ENCODE results near the gene MINAR1.

MINAR1 gene

DNA sequence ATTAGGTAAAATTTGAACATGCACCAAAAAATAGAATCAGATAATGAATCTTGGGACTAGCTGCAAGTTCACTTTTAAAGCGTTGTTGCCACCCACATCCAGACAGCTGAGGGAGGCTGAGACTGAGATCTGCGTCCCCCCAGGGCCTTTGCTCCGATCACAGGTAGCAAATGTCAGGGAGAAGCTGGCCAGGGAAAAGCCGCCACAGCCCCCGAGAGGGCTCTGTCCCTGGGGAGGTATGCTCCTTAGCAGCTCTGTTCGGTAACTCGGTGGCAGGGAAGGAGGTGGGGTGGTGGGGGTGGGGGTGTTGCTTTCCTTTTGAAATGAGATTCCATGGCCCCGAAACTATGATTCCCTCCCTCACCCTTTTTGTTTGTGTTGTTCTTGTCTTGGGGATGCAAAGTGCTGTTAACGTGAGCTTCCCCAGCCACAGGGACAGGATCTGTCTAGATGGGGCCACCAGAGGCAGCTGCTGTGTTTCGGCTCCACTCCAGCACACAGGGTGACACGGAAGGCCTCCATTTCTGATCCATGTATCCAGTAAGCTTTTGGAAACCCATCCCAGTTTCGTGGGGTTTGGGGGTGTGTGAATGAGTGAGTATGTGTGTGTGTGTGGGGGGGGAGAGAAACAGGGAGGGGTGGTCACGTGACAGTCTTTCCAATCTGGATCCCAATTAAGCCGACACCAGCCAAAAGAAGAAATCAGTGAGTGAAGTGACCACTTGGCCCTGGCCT is 1.1 kb upstream of the MINAR1 start:
- no peak for DNase-seq (ENCODE audit: low read depth in 2 of 3, low spot score in 2 of 3)

DNA sequence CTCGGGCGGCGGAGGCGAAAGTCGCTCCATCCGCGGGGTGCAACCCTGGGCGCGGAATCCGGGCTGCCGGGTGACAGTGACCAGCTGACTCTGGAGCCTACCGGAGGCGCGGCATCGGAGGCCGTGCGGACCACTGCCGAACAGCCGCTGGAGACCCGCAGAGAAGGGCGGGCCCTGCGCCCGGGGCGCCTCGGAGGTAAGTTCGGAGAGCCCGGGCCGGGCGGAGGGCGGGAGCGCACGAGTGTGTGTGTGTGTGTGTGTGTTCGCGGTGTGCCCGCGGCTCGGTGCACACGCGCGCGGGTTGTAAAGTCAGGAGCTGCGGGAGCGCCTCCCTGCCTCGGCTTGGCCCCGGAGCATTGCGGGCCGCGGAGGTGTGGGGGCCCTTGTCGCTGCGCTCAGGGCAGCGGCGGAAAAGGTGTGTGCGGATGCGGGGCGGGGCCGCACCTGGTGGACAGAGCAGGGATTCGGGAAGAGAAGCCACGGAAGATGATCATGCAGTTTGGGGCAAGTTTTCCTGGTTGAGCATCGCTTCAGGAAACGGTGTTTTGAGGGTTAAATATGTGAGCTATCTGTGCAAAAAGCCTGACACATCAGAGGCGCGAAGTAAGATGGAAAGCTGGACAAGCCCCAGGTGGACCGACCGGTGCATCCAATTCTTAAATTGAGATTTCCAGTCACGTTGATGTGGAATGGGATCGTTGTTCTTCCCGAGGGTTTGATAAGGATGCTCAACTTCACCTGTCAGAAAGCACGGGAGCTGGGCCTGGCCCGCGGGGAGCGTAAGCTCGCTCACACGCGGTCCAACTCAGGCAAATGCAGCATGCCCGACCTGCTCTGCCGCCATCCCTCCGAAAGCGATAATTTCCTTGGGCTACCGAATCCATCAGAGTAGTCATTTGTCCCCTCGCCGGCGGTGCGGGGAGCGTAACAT is 474 bp downstream of the MINAR1 start:
- no peak for DNase-seq (ENCODE audit: low read depth in 2 of 3, low spot score in 2 of 3)

DNA sequence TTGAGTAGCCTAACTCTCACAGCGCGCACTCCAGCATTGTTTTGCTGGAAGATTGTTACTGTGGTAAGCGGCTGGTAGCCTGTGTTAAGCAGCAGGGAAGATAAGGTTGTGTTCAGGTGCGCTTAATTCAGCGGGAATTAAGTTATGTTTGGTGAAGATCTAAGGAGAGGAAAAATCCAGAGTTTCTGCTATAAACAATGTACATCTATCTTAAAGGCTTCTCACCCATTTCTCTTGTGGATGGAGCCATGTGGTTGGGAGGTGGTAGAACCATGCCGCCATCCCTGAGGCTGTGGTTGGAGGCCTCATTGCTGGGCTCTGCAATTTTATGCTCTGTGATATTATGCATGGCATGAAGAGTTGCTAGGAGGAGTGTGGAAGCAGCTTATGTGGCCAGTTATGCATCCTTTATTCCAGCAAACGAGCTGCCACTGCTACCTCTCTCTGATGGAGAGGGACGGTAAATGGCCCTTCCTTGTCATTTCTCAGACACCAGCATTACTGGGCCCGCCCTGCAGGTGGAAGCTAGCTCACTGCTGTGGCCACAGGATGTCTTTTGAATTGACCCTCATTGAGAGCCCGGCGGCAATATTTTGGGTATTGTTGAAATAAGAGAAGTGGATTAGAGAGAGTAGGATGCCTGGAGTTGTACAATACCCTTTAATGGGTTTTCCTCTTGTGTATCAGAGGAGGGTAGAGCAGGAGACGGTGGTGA is 1.3 kb downstream of the MINAR1 start:
- DNase-seq (ENCODE audit: low read depth in 2 of 3, low spot score in 2 of 3) = no peak

DNA sequence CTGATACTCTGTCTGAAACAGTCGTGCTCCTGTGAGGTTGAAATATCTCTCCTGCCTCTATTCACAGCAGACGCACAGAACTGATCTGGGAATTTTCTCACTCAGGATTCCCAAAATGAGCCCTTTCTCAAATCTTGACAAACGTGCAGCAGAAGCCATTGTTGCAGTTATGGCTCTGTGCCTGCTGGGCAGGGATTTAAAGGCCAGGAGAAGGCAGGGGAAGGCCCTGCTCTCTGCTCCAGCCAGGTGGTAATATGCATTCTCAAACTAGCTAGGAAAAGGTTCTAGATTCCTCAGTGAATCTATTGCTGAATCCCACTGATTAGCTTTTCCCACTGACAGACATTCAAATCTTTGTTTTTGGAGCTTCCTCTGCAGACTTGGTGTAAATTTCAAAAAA is 2.2 kb downstream of the MINAR1 start:
- DNase-seq (ENCODE audit: low read depth in 2 of 3, low spot score in 2 of 3) = no peak

DNA sequence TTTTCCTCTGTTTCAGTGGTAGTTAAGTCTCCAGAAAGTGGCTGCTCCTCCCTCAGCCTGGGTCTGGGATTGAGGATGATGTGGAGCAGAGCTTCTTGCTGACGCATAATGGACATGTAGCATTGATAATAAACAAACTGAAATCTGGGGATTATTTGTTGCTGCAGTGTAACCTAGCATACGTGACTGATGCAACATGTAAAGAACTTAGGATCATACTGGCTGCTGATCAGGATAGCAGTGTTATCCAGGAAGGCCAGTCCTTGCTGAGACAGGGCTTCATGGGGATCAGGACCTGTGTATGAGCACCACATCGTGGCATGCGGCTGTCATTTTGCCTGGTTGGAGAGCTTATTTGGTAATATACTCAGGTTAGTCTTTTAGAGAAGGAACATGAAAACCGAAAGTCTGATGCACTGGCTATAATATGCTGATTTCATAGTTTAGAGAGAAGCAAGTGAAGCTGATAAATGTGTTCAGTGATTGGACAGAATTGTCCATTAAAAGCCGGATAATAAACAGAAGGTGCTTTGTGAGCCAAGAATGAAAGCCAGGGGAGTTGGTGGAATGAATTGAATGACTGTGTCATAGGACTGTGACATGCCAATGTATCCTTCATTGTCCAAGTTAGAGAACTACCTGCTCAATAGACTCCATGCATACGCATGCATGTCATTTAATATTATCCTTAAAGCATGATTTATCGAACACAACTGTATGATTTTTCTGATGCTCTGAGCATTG is 4.1 kb downstream of the MINAR1 start:
- no peak for DNase-seq (ENCODE audit: low read depth in 2 of 3, low spot score in 2 of 3)

DNA sequence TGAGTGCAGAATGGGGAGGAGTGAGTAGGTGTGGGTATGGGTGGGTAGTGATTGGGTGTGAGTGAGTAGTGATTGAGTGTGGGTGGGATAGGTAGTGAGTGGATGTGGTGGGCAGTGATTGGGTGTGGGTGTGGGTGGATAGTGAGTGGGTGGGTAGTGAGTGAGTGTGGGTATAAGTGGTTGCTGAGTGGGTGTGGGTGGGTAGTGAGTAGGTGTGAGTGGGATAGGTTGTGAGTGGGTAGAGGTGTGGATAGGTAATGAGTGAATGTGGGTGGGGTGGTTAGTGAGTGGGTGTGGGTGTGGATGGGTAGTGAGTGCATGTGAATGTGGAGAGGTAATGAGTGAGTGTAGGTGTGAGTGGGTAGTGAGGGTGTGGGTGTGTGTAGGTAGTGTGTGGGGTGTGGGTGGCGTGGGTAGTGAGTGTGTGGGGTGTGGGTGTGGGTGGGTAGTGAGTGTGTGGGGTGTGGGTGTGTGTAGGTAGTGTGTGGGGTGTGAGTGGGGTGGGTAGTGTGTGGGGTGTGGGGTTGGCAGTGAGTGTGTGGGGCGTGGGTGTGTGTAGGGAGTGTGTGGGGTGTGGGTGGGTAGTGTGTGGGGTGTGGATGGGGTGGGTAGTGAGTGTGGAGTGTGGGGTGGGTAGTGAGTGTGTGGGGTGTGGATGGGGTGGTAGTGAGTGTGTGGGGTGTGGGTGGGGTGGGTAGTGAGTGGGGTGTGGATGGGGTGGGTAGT is 5.3 kb downstream of the MINAR1 start:
- no peak for DNase-seq (ENCODE audit: low read depth in 2 of 3, low spot score in 2 of 3)

DNA sequence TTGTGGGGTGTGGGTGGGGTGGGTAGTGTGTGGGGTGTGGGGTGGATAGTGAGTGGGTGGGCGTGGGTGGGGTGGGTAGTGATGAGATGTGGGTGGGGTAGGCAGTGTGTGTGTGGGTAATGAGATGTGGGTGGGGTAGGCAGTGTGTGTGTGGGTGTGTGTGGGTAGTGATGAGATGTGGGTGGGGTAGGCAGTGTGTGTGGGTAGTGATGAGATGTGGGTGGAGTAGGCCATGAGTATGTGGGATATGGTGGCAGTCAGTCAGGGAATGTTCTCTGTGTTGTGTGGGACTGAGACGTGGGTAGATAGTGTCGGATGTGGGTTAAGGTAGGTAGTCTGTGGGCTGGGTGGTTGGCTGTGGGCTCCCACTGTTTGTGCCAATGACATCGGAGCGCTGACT is 7.1 kb downstream of the MINAR1 start:
- DNase-seq (ENCODE audit: low read depth in 2 of 3, low spot score in 2 of 3) = no peak

DNA sequence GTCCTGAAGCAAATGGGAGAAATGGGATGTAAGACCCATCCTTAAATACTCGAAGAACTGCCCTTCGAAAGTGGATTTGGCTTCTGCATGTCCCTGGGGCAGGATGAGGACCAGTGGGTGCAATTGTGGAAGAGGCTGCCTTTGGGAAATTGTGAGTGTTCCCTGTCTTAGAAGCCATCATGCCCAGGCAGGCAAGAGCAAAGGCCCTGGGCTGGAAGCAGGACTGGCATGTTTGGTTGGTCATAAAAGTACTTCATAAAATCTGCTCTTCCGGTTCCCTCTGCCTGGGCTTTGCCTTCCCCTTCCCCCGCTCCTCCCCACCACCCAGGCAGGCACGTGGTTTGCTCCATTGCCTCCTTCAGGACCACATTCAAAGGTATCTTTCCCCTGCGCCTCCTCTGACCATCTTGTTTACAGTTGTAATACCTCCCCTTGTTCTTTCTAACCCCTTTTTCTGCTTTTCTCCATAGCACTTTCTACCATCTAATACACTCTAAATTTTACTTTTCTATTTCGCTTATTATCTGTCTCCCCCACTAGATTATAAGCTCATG is 8.3 kb downstream of the MINAR1 start:
- no peak for DNase-seq (ENCODE audit: low read depth in 2 of 3, low spot score in 2 of 3)

DNA sequence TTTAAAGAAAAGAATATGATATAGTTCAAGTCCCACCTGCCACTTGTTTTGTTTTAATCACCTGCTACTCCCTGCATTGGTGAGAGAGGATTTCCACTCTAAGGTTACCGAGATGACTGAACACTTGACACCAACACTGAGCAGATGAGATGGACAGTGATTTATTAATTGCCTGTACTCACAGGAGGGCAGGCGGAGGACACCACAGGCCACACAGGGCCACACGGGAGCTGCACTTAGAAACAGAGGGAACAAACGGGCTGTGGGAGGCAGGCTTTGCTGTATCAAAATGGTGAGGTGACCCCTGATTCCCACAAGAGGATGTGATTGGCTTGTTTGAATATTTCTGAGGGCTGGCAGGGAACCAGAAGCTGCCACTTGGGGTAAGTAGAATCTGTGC is 10.8 kb downstream of the MINAR1 start:
- no peak for DNase-seq (ENCODE audit: low read depth in 2 of 3, low spot score in 2 of 3)

DNA sequence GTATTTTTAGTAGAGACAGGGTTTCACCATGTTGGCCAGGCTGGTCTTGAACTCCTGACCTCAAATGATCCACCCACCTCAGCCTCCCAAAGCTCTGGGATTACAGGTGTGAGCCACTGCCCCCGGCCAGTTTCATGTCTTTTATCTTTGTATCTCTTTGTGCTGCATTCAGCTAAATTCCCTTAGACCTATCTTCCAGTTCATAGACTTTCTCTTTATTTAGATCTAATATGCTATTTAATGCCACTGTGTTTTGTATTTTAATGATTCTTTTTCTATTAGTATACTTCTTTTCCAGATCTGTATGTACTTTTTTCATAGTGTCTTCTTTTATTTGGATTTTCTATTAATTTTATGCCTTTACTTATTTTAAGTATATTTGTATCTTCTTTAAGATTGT is 14.9 kb downstream of the MINAR1 start:
- DNase-seq (ENCODE audit: low read depth in 2 of 3, low spot score in 2 of 3) = no peak

DNA sequence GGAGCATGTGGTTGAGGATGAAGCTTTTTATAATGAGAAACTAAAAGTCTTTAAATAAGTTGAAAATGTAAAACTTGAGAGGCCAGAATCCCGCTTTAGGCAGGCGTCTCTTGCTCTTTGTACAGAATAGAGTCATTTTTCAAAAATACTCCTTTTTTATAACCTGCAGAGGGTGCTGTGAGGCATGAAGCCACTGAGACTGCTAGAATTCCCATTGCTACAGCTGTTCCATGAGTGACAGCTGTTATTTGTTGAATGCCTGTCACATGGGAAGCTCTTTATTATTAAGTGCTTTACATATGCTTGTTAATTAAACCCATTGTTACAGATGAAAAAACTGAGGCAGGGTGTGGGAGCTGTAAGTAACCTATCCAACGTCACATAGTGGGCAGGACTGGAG is 18.5 kb downstream of the MINAR1 start:
- DNase-seq (ENCODE audit: low read depth in 2 of 3, low spot score in 2 of 3) = no peak

DNA sequence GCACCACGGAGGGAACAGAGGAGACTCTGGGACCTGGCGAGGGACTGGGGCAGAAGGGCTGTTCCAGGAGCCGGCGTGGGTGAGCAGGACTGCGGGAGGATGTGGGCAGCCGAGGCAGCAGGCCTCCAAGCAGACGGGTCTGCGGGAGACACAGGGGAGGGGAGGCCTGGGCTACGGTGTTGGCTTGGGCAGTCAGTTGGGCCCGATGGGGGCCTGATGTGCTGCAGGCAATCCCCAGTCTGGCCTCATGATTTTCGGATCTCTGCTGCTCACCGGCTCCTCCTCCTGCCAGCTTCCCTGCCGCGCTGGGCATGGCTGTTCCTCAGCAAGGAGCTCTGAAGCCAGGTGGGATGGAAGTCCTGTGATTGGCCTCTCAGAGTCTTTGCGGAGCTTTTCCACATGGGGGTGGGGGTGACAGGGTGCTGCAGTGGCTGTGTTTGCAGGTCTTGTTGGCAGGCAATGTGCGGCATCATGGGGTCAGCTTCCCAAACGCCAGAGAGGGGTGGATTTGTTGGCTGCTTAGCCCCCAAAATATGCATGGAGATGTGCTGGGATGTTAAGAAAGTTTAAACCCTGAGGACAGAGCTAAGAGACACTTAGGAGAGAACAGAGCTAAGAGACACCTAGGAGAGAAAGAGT is 19.3 kb downstream of the MINAR1 start:
- DNase-seq (ENCODE audit: low read depth in 2 of 3, low spot score in 2 of 3) = no peak

DNA sequence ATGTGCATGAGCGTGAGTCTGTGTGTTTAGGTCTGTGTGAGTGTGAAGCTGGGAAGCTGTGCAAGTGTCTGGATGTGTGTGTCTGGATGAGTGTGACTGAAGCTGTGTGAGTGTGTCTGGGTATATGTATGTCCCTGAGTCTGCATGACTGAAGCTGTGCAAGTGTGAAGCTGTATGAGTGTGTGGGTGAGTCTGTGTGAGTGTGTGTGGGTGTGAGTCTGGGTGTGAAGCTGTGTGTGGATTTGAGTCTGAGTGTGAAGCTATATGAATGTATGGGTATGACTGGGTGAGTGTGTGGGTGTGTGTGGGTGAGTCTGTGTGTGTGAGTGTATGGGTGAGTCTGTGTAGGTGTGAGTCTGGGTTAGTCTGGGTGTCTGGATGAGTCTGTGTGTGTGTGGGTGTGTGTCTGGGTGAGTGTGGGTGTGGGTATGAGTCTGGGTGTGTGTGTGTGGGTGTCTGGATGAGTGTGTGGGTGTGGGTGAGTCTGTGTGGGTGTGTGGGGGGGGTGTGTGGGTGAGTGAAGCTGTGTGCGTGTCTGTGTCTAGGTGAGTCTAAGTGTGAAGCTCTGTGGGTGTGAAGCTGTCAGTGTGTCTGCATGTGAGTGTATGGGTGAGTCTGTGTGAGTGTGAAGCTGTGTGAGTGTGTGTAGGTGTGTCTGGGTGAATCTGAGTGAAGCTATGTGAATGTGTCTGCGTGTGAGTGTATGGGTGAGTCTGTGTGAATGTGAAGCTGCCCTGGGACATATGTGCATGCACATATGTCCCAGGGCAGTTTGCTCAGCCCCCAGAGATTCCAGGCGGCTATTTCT is 20.3 kb downstream of the MINAR1 start:
- DNase-seq (ENCODE audit: low read depth in 2 of 3, low spot score in 2 of 3) = no peak

DNA sequence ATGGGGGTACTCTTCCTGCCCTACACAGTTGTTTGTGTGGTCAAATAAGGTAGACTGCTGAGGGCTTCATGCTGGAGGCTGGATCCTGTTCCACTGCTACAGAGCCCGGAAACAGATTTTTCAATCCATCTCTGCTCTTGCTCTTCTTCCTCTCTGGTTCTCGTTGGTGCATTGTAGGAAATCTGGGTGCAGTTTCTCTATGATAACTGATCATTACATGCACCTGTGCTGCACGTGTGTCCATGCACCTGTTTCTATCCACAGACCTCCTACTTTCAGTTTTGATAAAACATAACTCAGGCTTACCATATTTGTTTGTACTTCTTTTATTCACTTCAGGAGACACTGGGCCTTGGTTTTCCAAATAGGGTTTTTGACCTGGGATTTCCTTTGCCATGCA is 21.3 kb downstream of the MINAR1 start:
- DNase-seq (ENCODE audit: low read depth in 2 of 3, low spot score in 2 of 3) = no peak

DNA sequence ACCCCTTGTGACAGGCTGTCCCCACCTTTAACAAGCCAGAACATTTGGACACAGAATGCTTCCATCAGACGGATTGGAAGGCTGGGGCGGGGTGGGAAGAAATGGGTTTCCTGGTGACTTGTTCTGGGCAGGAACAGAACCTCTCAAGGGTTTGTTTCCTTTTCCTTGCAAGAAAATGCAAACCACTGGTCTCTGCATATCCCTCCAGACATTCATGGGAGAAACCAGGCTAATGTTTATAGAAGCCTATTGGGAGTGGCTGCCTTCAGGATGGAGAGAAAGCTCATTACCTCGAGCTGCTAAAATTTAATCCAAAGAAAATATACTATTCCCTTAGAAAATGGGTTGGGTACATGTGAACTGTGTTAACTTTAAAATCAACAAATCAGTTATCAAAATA is 21.9 kb downstream of the MINAR1 start:
- no peak for DNase-seq (ENCODE audit: low read depth in 2 of 3, low spot score in 2 of 3)

DNA sequence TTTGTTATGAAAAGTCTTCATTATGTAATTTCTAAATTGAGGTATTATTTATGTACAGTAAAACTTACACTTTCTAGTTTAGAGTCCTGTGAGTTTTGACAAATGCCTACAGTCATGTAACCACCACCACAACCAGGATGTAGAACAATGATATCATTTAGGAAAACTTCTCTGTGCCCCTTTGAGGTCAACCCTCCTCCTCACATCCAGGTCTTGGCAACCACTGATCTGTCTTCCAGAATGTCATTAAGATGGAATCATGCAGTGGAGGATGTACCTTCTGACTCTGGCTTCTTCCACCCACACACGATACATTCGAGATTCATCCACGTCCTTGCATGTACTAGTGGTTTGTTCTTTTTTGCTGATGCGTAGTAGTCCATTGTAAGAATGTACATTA is 23.2 kb downstream of the MINAR1 start:
- no peak for DNase-seq (ENCODE audit: low read depth in 2 of 3, low spot score in 2 of 3)

DNA sequence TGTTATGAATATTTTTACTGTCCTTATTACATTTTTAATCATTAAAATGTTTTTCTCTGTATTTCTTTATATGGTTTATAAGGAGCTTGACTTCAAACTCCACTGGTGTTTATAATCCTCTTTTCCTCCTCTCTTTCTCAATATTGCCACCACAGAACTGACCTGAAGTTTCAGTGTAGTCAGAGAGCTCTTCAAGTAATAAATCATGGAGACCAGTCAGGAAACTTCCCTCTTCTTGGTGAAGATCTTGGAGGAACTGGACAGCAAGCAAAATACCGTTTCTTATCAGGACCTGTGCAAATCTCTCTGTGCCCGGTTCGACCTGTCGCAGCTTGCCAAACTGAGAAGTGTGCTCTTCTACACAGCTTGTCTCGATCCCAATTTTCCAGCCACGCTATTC is 23.8 kb downstream of the MINAR1 start:
- DNase-seq (ENCODE audit: low read depth in 2 of 3, low spot score in 2 of 3) = no peak

DNA sequence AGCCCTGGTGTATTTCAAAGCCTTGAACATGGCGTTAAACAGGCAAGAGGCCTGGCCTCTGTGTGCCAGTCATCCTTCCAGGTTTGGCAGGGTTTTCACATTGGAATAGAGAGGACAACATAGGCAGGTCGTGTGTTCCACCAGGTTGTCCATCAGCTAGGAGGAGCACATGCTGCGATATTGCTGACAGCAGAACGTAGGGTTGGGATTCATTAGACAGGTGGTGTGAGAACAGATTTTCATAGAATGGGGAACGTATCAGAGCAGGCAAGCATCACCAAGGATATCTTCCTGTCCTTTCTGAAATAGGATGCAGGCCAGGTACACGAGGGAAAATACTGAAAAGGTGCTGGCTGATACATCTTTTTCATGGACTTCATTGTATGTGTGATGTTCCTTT is 26.4 kb downstream of the MINAR1 start:
- no peak for DNase-seq (ENCODE audit: low read depth in 2 of 3, low spot score in 2 of 3)

DNA sequence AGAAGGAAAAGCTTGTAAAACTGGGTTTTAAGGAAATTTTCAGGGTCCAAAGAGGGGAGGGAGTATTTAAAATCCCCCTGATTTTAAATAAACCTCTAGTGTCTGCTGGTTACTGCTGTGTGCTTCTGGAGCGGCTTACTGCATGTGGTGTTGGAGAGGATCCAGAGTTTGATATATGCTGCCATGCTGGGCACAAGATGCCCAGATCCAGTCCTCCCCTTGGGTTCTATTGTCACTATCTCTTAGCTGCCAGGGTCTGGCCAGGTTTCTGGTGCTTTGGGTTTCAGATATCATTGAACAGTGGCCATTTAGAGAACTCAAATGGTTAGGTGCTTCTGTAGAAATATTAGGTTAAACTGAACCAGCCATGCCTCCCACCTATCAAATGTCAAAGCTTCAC is 27.5 kb downstream of the MINAR1 start:
- no peak for DNase-seq (ENCODE audit: low read depth in 2 of 3, low spot score in 2 of 3)
